Panc1 (cell line): ENCODE data around the gene GTPBP8. TPM values are rescaled to one million over a fixed set of nuclear protein-coding genes. Genes with fewer than 3 reads are reported as not detected.

Experiments
- ATAC-seq: fragments of 200-7000 bp; cut with Tn5 transposase; 2 replicates; pipeline ENCODE4 v1.9.1; 2020; ENCODE audit warnings: mild to moderate bottlenecking, moderate library complexity
- BruUV-seq: library from RNA; stranded (reverse); fragments of 400-500 nt; replicated peaks from 2 replicates; lab custom pipeline; 2021; lab: Mats Ljungman, UMichigan
- CTCF ChIA-PET: fragments of 300-600 bp; sonication (Branson Sonifier 250); formaldehyde crosslinking; loops from one replicate; lab custom pipeline; 2022; ENCODE audit warnings: antibody characterized with exemption; lab: Charles Lee
- POLR2A ChIA-PET: fragments of 300-600 bp; sonication (Branson Sonifier 250); formaldehyde crosslinking; loops from one replicate; lab custom pipeline; 2022; ENCODE audit warnings: antibody characterized with exemption; lab: Charles Lee
- DNase-seq: peaks from one replicate; pipeline ENCODE4 v3.0.0-alpha.2; 2010; ENCODE audit warnings: low read depth, low spot score
- H3K27ac ChIP-seq: 2 replicates; pipeline ENCODE4 v1.5.1; 2011; ENCODE audit warnings: mild to moderate bottlenecking, low read length, inconsistent platforms
- H3K27me3 ChIP-seq: fragments of 200-500 bp; sonication (Bioruptor generic); 2 replicates; pipeline ENCODE4 v1.6.0; 2014; ENCODE audit warnings: low read length, inconsistent platforms; ENCODE audit not compliant: control insufficient read depth, insufficient read depth
- H3K36me3 ChIP-seq: fragments of 200-500 bp; sonication (Bioruptor generic); 2 replicates; pipeline ENCODE4 v1.5.1; 2014; ENCODE audit warnings: inconsistent platforms, mild to moderate bottlenecking, low read length, moderate library complexity; ENCODE audit not compliant: control insufficient read depth, insufficient read depth
- H3K4me1 ChIP-seq: 2 replicates; pipeline ENCODE4 v1.5.1; 2011; ENCODE audit warnings: inconsistent platforms, mild to moderate bottlenecking, low read length, moderate library complexity; ENCODE audit not compliant: control insufficient read depth, insufficient read depth
- H3K4me3 ChIP-seq, 2 experiments: 2 replicates each; pipeline ENCODE4 v1.5.1; 2011 to 2012; ENCODE audit warnings: low read depth in 2 of 2, low read length in 2 of 2, mild to moderate bottlenecking in 2 of 2, inconsistent platforms in 1 of 2, moderate library complexity in 1 of 2
- H3K9me3 ChIP-seq: fragments of 200-500 bp; sonication (Bioruptor generic); 2 replicates; pipeline ENCODE4 v1.5.1; 2014; ENCODE audit warnings: low read depth, mild to moderate bottlenecking, inconsistent platforms, low read length, moderate library complexity; ENCODE audit not compliant: control insufficient read depth, insufficient read depth
- CTCF ChIP-seq: fragments of 450-650 bp; IDR thresholded peaks from 2 replicates; pipeline ENCODE4 v1.5.1; 2017; ENCODE audit warnings: mild to moderate bottlenecking
- TCF7L2 ChIP-seq: IDR thresholded peaks from 2 replicates; pipeline ENCODE4 v1.6.1; 2011; ENCODE audit warnings: mild to moderate bottlenecking, low read depth, low read length, inconsistent platforms
- in situ Hi-C: cut with HindIII; loops from 2 replicates; pipeline ENCODE4 v1.10.0; 2016; ENCODE audit warnings: low sequenced_read_pairs, low pct_unique_long_range_greater_than_20kb
- intact Hi-C: fragments of 100-400 bp; cut with micrococcal nuclease; formaldehyde crosslinking; loops from one replicate; pipeline ENCODE4 v1.10.0; 2022; ENCODE audit not compliant: unreplicated experiment
- total RNA-seq: library from RNA; stranded (reverse); gene quantifications from one replicate; pipeline ENCODE4 v1.2.1, GENCODE V29; 2021; ENCODE audit not compliant: unreplicated experiment

Gene GTPBP8
- total RNA-seq, 1 experiment from 2014 or later: 16.3 TPM

DNA sequence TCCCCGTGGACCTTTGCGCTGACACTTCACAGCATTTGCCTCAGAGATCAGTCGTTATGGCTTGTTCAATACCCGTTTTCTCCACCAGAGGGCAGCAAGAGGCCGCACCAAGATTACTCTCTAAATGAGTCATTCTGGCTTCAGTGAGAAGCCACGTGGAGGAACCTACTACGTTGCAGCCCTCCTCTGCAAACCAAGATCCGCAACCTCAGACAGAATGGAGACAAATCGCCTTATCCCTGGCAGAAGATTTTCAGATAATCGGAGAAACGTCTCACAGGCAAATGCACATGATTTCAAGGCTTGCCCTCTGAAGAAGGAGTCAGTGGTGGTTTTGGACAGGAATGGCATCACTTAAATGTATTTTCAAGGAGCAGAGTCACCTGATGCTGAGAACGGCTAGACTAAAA is 60.5 kb downstream of the GTPBP8 start:
- ATAC-seq (peak; percentile 97), DNase-seq (peak; percentile 69)
- H3K4me3 ChIP-seq: no peak overlapping the region
- H3K27me3 ChIP-seq: peaks cover 5% of the 10 kb centered on the region
- in situ Hi-C loops: no loop called here
- H3K4me1 ChIP-seq: no peaks in the 10 kb centered on the region
- no peak for TF ChIP-seq TCF7L2
- peak; percentile 96 for TF ChIP-seq CTCF
- no peaks in the 10 kb centered on the region for H3K9me3 ChIP-seq
- ChIA-PET POLR2A (no interaction called here), CTCF (interaction anchor here (0.6 kb wide), 1 partner anchor 436 kb away, joined by 4 read pairs; no protein-coding TSS in a partner anchor)
- intact Hi-C loops: loop anchor here (1.0 to 10.0 kb wide), 4 partner anchors 83 to 575 kb away; no protein-coding TSS in a partner anchor
- H3K36me3 ChIP-seq: no peaks in the 10 kb centered on the region
- H3K27ac ChIP-seq: no peak overlapping the region
- BruUV-seq: no TSS peak

Other genes with a start within 250 kb of the GTPBP8 start
- gene CD200R1L, start 144.1 kb upstream of the GTPBP8 start, total RNA-seq: not detected
- 0.05 TPM for gene CD200R1, start 15.9 kb upstream of the GTPBP8 start, total RNA-seq
- gene BOC, start 220.6 kb downstream of the GTPBP8 start, total RNA-seq: 0.33 TPM